Measurements from ENCODE around the gene NEAT1. TPM values are rescaled to one million over a fixed set of nuclear protein-coding genes. Genes with fewer than 3 reads are reported as not detected.

The NEAT1 gene
- total and polyA plus RNA-seq, 9 of the 15 experiments (the other 6 are each of a cell fraction or from before 2014, with no cell fraction given): 20.1 to 389 (median 62.8) TPM

- TF ChIP-seq GTF2E2 (tag; IDR thresholded peaks at IDR 0.05) (peak; percentile 90), ASH1L (IDR thresholded peaks at IDR 0.05; ENCODE audit: borderline replicate concordance, low read depth, partially characterized antibody) (no peak), PBX2 (CRISPR knock-in tag; IDR thresholded peaks at IDR 0.05; ENCODE audit: low read depth) (no peak), PBX2 (tag; conservative IDR thresholded peaks at IDR 0.05; ENCODE audit: low read depth) (peak; percentile 26), GATAD2A (IDR thresholded peaks at IDR 0.05) (peak; percentile 69), ZBTB7A (IDR thresholded peaks at IDR 0.05; ENCODE audit: borderline replicate concordance, control insufficient read depth, low read depth, low read length) (peak; percentile 81), FOXM1 (IDR thresholded peaks at IDR 0.05; ENCODE audit: low read depth) (peak; percentile 14; the same call in 1 of the 2 replicates), FOXM1 (CRISPR knock-in tag; IDR thresholded peaks at IDR 0.05; ENCODE audit: low read depth) (no peak), FOXK1 (CRISPR knock-in tag; IDR thresholded peaks at IDR 0.05; ENCODE audit: borderline replicate concordance) (peak; percentile 72; the same call in 1 of the 2 replicates), TOE1 (IDR thresholded peaks at IDR 0.05; ENCODE audit: borderline replicate concordance) (peak; percentile 96), TOE1 (CRISPR knock-in tag; IDR thresholded peaks at IDR 0.05; ENCODE audit: borderline replicate concordance, low read depth) (0 out of 2 replicates have a peak, but pooled peaks have one; percentile 60), CBX3 (IDR thresholded peaks at IDR 0.05; ENCODE audit: borderline replicate concordance in 1 of 2, low read length in 2 of 2) (peak in 1 of 2 experiments; percentile 77; a peak in 1 of 3 replicates), HDAC3 (IDR thresholded peaks at IDR 0.05; ENCODE audit: borderline replicate concordance, partially characterized antibody) (no peak), NR0B1 (IDR thresholded peaks at IDR 0.05; ENCODE audit: partially characterized antibody) (no peak), CREB3 (tag; conservative IDR thresholded peaks at IDR 0.05; ENCODE audit: low read depth) (peak; percentile 76), HNRNPL (IDR thresholded peaks at IDR 0.05; ENCODE audit: low read depth, low read length) (no peak), HNRNPUL1 (IDR thresholded peaks at IDR 0.05; ENCODE audit: low read length) (0 out of 2 replicates have a peak, but pooled peaks have one; percentile 36), THAP12 (CRISPR knock-in tag; IDR thresholded peaks at IDR 0.05) (peak; percentile 70; the same call in 1 of the 2 replicates)
Observed at GRCh38 chr11:65418681-65419459, 3.7 kb upstream of the NEAT1 start (continued).

Data from K562 (cell line).